WTC11 (cell line): ENCODE measurements around the gene DCHS2.

Experiments used
- CTCF ChIP-seq: fragments of 200-600 bp; IDR thresholded peaks from 2 replicates; pipeline ENCODE4 v1.8.0; 2022; ENCODE audit warnings: antibody characterized with exemption
- ELF4 ChIP-seq: sonication (generic); formaldehyde crosslinking; IDR thresholded peaks from 2 replicates; pipeline ENCODE4 v1.8.1; 2022; ENCODE audit warnings: low read depth, mild to moderate bottlenecking, moderate library complexity, missing genetic modification reagents
- MAX ChIP-seq: sonication (generic); formaldehyde crosslinking; IDR thresholded peaks from 2 replicates; pipeline ENCODE4 v1.8.0; 2022; ENCODE audit warnings: mild to moderate bottlenecking, missing genetic modification reagents
- NFE2L1 ChIP-seq: sonication (generic); formaldehyde crosslinking; IDR thresholded peaks from 2 replicates; pipeline ENCODE4 v1.8.1; 2023; ENCODE audit warnings: missing genetic modification reagents
- NFYB ChIP-seq: sonication (generic); formaldehyde crosslinking; conservative IDR thresholded peaks from 2 replicates; pipeline ENCODE4 v1.8.0; 2022; ENCODE audit warnings: low read depth, missing genetic modification reagents
- NR3C1 ChIP-seq: sonication (generic); formaldehyde crosslinking; conservative IDR thresholded peaks from 2 replicates; pipeline ENCODE4 v1.8.1; 2023; ENCODE audit warnings: low read depth, mild to moderate bottlenecking, missing genetic modification reagents
- PRDM15 ChIP-seq: sonication (generic); formaldehyde crosslinking; IDR thresholded peaks from 2 replicates; pipeline ENCODE4 v1.8.0; 2022; ENCODE audit warnings: missing genetic modification reagents
- TEAD1 ChIP-seq: sonication (generic); formaldehyde crosslinking; IDR thresholded peaks from 2 replicates; pipeline ENCODE4 v1.8.0; 2022; ENCODE audit warnings: mild to moderate bottlenecking, missing genetic modification reagents
- TP53 ChIP-seq: sonication (generic); formaldehyde crosslinking; IDR thresholded peaks from 2 replicates; pipeline ENCODE4 v1.8.1; 2023; ENCODE audit warnings: mild to moderate bottlenecking, missing genetic modification reagents
- USF1 ChIP-seq: sonication (generic); formaldehyde crosslinking; IDR thresholded peaks from 2 replicates; pipeline ENCODE4 v1.8.0; 2022; ENCODE audit warnings: mild to moderate bottlenecking, missing genetic modification reagents
- ZBTB21 ChIP-seq: sonication (generic); formaldehyde crosslinking; IDR thresholded peaks from 2 replicates; pipeline ENCODE4 v1.8.1; 2023; ENCODE audit warnings: mild to moderate bottlenecking, missing genetic modification reagents, borderline replicate concordance

GRCh38 chr4:154186888-154187287 lies 304.7 kb downstream of the DCHS2 start:
- TF ChIP-seq CTCF: no peak
- no peak for TF ChIP-seq ELF4 (CRISPR knock-in tag)
- TF ChIP-seq MAX (CRISPR knock-in tag): no peak
- TF ChIP-seq NFE2L1: no peak
- TF ChIP-seq USF1 (CRISPR knock-in tag): no peak
- TF ChIP-seq NFYB (CRISPR knock-in tag): no peak
- TF ChIP-seq ZBTB21 (CRISPR knock-in tag): no peak
- TF ChIP-seq TEAD1 (CRISPR knock-in tag): no peak
- TF ChIP-seq TP53 (CRISPR knock-in tag): no peak
- no peak for TF ChIP-seq NR3C1
- no peak for TF ChIP-seq PRDM15 (CRISPR knock-in tag)
